Cardiac muscle cell (in vitro differentiated cells and primary cell): Measurements from ENCODE around the gene CXCL10. TPM values are rescaled to one million over a fixed set of nuclear protein-coding genes. Genes with fewer than 3 reads are reported as not detected.

Experiments used
- DNase-seq, 2 donors: peaks; one replicate each; pipeline versions ENCODE4 v3.0.0 to v3.0.0-alpha.2; 2010 to 2017; ENCODE audit warnings: low read depth in 1 of 2, low spot score in 1 of 2
- H3K27ac ChIP-seq: fragments of 200-600 bp; sonication (generic); 2 replicates; pipeline ENCODE4 v1.5.1; 2016
- H3K27me3 ChIP-seq: fragments of 200-600 bp; sonication (generic); 2 replicates; pipeline ENCODE4 v1.6.0; 2016; ENCODE audit warnings: control low read depth
- H3K36me3 ChIP-seq: fragments of 200-600 bp; sonication (generic); 2 replicates; pipeline ENCODE4 v1.5.1; 2016; ENCODE audit warnings: control low read depth
- H3K4me1 ChIP-seq: fragments of 200-600 bp; sonication (generic); 2 replicates; pipeline ENCODE4 v1.8.1; 2017; ENCODE audit warnings: low read depth, mild to moderate bottlenecking, mixed run types
- H3K4me3 ChIP-seq: fragments of 200-600 bp; sonication (generic); 2 replicates; pipeline ENCODE4 v1.5.1; 2016; ENCODE audit warnings: mild to moderate bottlenecking
- H3K9me3 ChIP-seq: fragments of 200-600 bp; sonication (generic); 2 replicates; pipeline ENCODE4 v1.5.1; 2017; ENCODE audit warnings: low read depth, mild to moderate bottlenecking, control low read depth
- CTCF ChIP-seq: IDR thresholded peaks from 2 replicates; pipeline ENCODE4 v1.5.1; 2012; ENCODE audit warnings: low read depth, mild to moderate bottlenecking, low read length
- polyA plus RNA-seq: library from polyadenylated mRNA; unstranded; fragments of >200 nt; fragmentation: Nextera tagmentation; extraction: Ambion mirVana; gene quantifications from 2 replicates; pipeline ENCODE4 v1.2.1, GENCODE V29; 2016
- total RNA-seq: library from RNA; depleted of rRNA; stranded (reverse); fragments of >200 nt; gene quantifications from 2 replicates; pipeline ENCODE4 v1.2.3, GENCODE V29; 2016

Gene CXCL10
- total and polyA plus RNA-seq, 2 experiments from 2014 or later, result not detected

- Histone ChIP-seq H3K27me3 (no peaks in the 10 kb centered on the region), H3K4me3 (no peak overlapping the region), H3K36me3 (no peaks in the 10 kb centered on the region), H3K9me3 (no peaks in the 10 kb centered on the region), H3K4me1 (no peaks in the 10 kb centered on the region), H3K27ac (no peak overlapping the region)
- no peak for TF ChIP-seq CTCF
- DNase-seq, result no peak
Measured at GRCh38 chr4:76022677-76023076, 620 bp downstream of the CXCL10 start.

DNA sequence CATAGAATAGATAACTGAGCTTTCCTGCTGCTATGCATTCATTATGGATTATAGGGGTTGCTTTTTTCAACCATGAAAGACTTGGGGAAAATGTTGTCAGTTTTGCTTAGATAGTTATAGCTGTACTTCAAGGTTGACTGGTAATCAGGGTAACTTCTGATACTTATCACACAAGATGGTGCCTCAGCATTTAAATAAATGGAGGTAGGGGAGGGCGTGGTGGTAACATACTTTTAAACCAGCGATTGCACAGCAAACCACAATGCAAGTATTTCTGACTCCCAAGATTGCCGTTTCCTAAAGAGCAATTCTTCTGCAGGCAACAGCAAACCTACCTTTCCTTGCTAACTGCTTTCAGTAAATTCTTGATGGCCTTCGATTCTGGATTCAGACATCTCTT, 1.3 kb downstream of the CXCL10 start:
- DNase-seq, result no peak
- H3K27me3 ChIP-seq, result no peaks in the 10 kb centered on the region
- no peaks in the 10 kb centered on the region for H3K9me3 ChIP-seq
- no peak for TF ChIP-seq CTCF
- no peaks in the 10 kb centered on the region for H3K36me3 ChIP-seq
- H3K27ac ChIP-seq, result no peak overlapping the region
- no peaks in the 10 kb centered on the region for H3K4me1 ChIP-seq
- H3K4me3 ChIP-seq, result no peak overlapping the region

- no peak for DNase-seq
- Histone ChIP-seq H3K27ac (no peak overlapping the region), H3K9me3 (no peaks in the 10 kb centered on the region), H3K36me3 (no peaks in the 10 kb centered on the region), H3K27me3 (no peaks in the 10 kb centered on the region), H3K4me3 (no peak overlapping the region), H3K4me1 (no peaks in the 10 kb centered on the region)
- no peak for TF ChIP-seq CTCF
Measured at GRCh38 chr4:76017056-76017686, 6.1 kb downstream of the CXCL10 start.

- H3K36me3 ChIP-seq, result no peaks in the 10 kb centered on the region
- no peak for DNase-seq
- H3K27me3 ChIP-seq, result no peaks in the 10 kb centered on the region
- no peak for TF ChIP-seq CTCF
- no peak overlapping the region for H3K27ac ChIP-seq
- H3K9me3 ChIP-seq, result no peaks in the 10 kb centered on the region
- H3K4me1 ChIP-seq, result no peaks in the 10 kb centered on the region
- no peak overlapping the region for H3K4me3 ChIP-seq
Measured at GRCh38 chr4:76016393-76016792, 6.9 kb downstream of the CXCL10 start.

DNA sequence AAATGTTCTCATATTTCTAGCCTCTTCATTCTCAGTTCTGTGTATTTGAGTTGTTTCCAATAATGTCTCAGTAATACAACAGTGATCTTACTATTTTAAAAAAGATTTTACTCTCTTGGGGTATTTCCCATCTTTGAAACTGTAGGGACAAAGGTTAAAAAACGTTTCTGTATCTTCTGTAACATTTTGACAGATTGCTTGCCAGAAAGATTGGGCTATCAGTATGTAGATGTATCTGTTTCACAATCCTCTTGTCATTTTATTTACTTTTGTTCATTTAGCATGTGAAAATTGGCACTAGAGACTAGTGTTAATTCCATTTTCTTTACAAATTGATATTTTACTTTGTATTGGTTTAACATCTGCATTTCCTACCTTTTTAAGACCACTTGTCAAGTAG, 9.8 kb downstream of the CXCL10 start:
- H3K4me1 ChIP-seq, result no peaks in the 10 kb centered on the region
- TF ChIP-seq CTCF, result no peak

More for the DNA sequence above, 9.8 kb downstream of the CXCL10 start:
- H3K9me3 ChIP-seq, result no peaks in the 10 kb centered on the region
- no peaks in the 10 kb centered on the region for H3K27me3 ChIP-seq
- DNase-seq, result no peak
- H3K4me3 ChIP-seq, result no peak overlapping the region
- H3K36me3 ChIP-seq, result no peaks in the 10 kb centered on the region
- no peak overlapping the region for H3K27ac ChIP-seq
